GM23338 (cell line): Measurements from ENCODE around the gene NEU4. TPM values are rescaled to one million over a fixed set of nuclear protein-coding genes. Genes with fewer than 3 reads are reported as not detected.

Experiments used
- ATAC-seq: fragments of 200-7000 bp; cut with Tn5 transposase; 3 replicates; pipeline ENCODE4 v1.9.1; 2020
- DNase-seq: peaks from one replicate; pipeline ENCODE4 v3.0.0-alpha.2; 2015; ENCODE audit warnings: low spot score
- H2AFZ ChIP-seq: fragments of 200-600 bp; sonication (generic); 2 replicates; pipeline ENCODE4 v1.8.0; 2016; ENCODE audit warnings: antibody characterized with exemption, mild to moderate bottlenecking, moderate library complexity
- H3F3A ChIP-seq: fragments of 200-600 bp; sonication (generic); replicated peaks from 2 replicates; pipeline ENCODE4 v1.8.0; 2017; ENCODE audit warnings: antibody characterized with exemption, mixed run types, low read depth
- H3K27ac ChIP-seq: fragments of 200-600 bp; sonication (generic); 2 replicates; pipeline ENCODE4 v1.6.1; 2016; ENCODE audit warnings: low read depth
- H3K27me3 ChIP-seq: fragments of 200-600 bp; sonication (generic); 2 replicates; pipeline ENCODE4 v1.8.0; 2016; ENCODE audit warnings: mild to moderate bottlenecking, mixed run types, moderate library complexity; ENCODE audit not compliant: insufficient read depth
- H3K36me3 ChIP-seq: fragments of 200-600 bp; sonication (generic); 2 replicates; pipeline ENCODE4 v1.8.0; 2016; ENCODE audit warnings: mild to moderate bottlenecking; ENCODE audit not compliant: insufficient read depth
- H3K4me1 ChIP-seq: fragments of 200-600 bp; sonication (generic); 2 replicates; pipeline ENCODE4 v1.8.0; 2016; ENCODE audit warnings: mild to moderate bottlenecking, moderate library complexity; ENCODE audit not compliant: insufficient read depth
- H3K4me2 ChIP-seq: fragments of 200-600 bp; sonication (generic); 2 replicates; pipeline ENCODE4 v1.7.1; 2017; ENCODE audit warnings: mixed run types
- H3K4me3 ChIP-seq: fragments of 200-600 bp; sonication (generic); 2 replicates; pipeline ENCODE4 v1.6.1; 2016; ENCODE audit warnings: mixed run types
- H3K79me2 ChIP-seq: fragments of 200-600 bp; sonication (generic); replicated peaks from 2 replicates; pipeline ENCODE4 v1.8.0; 2017; ENCODE audit warnings: mild to moderate bottlenecking; ENCODE audit not compliant: insufficient read depth
- H3K9me2 ChIP-seq: fragments of 200-600 bp; sonication (generic); 2 replicates; pipeline ENCODE4 v1.8.0; 2017; ENCODE audit not compliant: insufficient read depth
- H4K20me1 ChIP-seq: fragments of 200-600 bp; sonication (generic); replicated peaks from 2 replicates; pipeline ENCODE4 v1.8.0; 2017; ENCODE audit warnings: mild to moderate bottlenecking; ENCODE audit not compliant: insufficient read depth
- H3K27ac Mint-ChIP-seq: 2 replicates; pipeline ENCODE4 v1.8.0; 2020; ENCODE audit warnings: inconsistent platforms, mild to moderate bottlenecking, moderate library complexity, mixed read lengths
- H3K27me3 Mint-ChIP-seq: 3 replicates; pipeline ENCODE4 v1.8.0; 2022; ENCODE audit warnings: low read depth, mild to moderate bottlenecking, moderate library complexity, mixed read lengths, inconsistent platforms; ENCODE audit not compliant: insufficient read depth, poor library complexity
- H3K36me3 Mint-ChIP-seq: 3 replicates; pipeline ENCODE4 v1.8.0; 2021; ENCODE audit warnings: low read depth, mild to moderate bottlenecking, inconsistent platforms, moderate library complexity, mixed read lengths
- H3K4me1 Mint-ChIP-seq: 3 replicates; pipeline ENCODE4 v1.8.0; 2020; ENCODE audit warnings: mild to moderate bottlenecking, inconsistent platforms, mixed read lengths
- H3K4me3 Mint-ChIP-seq: 3 replicates; pipeline ENCODE4 v1.8.0; 2021; ENCODE audit warnings: moderate library complexity, mild to moderate bottlenecking, inconsistent platforms, mixed read lengths
- H3K9me3 Mint-ChIP-seq: 3 replicates; pipeline ENCODE4 v1.8.0; 2020; ENCODE audit warnings: moderate library complexity, mild to moderate bottlenecking, inconsistent platforms, mixed read lengths
- CREB1 ChIP-seq: fragments of 250-450 bp; sonication (Bioruptor Pico); IDR thresholded peaks from 2 replicates; pipeline ENCODE4 v1.5.0; 2020; ENCODE audit warnings: low read depth, mild to moderate bottlenecking, moderate library complexity
- EZH2 ChIP-seq: fragments of 200-600 bp; sonication (generic); IDR thresholded peaks from one replicate; pipeline ENCODE4 v1.8.0; 2017; ENCODE audit warnings: antibody characterized with exemption, mild to moderate bottlenecking, low read depth; ENCODE audit not compliant: unreplicated experiment
- EZH2phosphoT487 ChIP-seq: fragments of 200-600 bp; sonication (generic); IDR thresholded peaks from one replicate; pipeline ENCODE4 v1.8.1; 2018; ENCODE audit warnings: antibody characterized with exemption; ENCODE audit not compliant: unreplicated experiment
- JUNB ChIP-seq: IDR thresholded peaks from one replicate; pipeline ENCODE4 v1.6.1; 2016; ENCODE audit warnings: antibody characterized with exemption; ENCODE audit not compliant: unreplicated experiment
- NANOG ChIP-seq: IDR thresholded peaks from 2 replicates; pipeline ENCODE4 v1.6.1; 2016; ENCODE audit warnings: antibody characterized with exemption, borderline replicate concordance
- POLR2AphosphoS5 ChIP-seq: IDR thresholded peaks from 2 replicates; pipeline ENCODE4 v1.6.1; 2016; ENCODE audit warnings: antibody characterized with exemption, low read depth
- STAT1 ChIP-seq: IDR thresholded peaks from one replicate; pipeline ENCODE4 v1.6.1; 2016; ENCODE audit warnings: antibody characterized with exemption; ENCODE audit not compliant: unreplicated experiment
- ZNF114 ChIP-seq: fragments of 250-450 bp; sonication (Bioruptor Pico); IDR thresholded peaks from 2 replicates; pipeline ENCODE4 v1.5.0; 2020; ENCODE audit warnings: mild to moderate bottlenecking, moderate library complexity
- ZNF331 ChIP-seq: fragments of 250-450 bp; sonication (Bioruptor Pico); IDR thresholded peaks from 2 replicates; pipeline ENCODE4 v1.5.0; 2020; ENCODE audit warnings: low read depth, mild to moderate bottlenecking, moderate library complexity
- polyA plus RNA-seq: library from polyadenylated mRNA; unstranded; fragments of >200 nt; fragmentation: Nextera tagmentation; extraction: Ambion mirVana; gene quantifications from 2 replicates; pipeline ENCODE4 v1.2.1, GENCODE V29; 2016
- total RNA-seq: library from RNA; depleted of rRNA; stranded (reverse); fragments of >200 nt; shearing (Covaris generic); gene quantifications from 2 replicates; pipeline ENCODE4 v1.2.3, GENCODE V29; 2014
- TF ChIP-seq, protein P1 (sequence below): IDR thresholded peaks from one replicate; pipeline ENCODE4 v1.6.1; 2018; ENCODE audit warnings: antibody characterized with exemption; ENCODE audit not compliant: unreplicated experiment
- TF ChIP-seq, protein P2 (sequence below), 2 experiments: fragments of 200-600 bp in 1 of 2; sonication (generic) in 1 of 2; conservative IDR thresholded peaks; 2 replicates each; pipeline versions ENCODE4 v1.5.1 to v1.6.1; 2016 to 2017; ENCODE audit warnings: antibody characterized with exemption in 2 of 2, low read depth in 2 of 2, mild to moderate bottlenecking in 2 of 2, moderate library complexity in 1 of 2
- TF ChIP-seq, protein P3 (sequence below): IDR thresholded peaks from 2 replicates; pipeline ENCODE4 v1.6.1; 2016; ENCODE audit warnings: antibody characterized with exemption

Gene NEU4
- total and polyA plus RNA-seq, 2 experiments from 2014 or later = 0.29 to 1.2 TPM

DNA sequence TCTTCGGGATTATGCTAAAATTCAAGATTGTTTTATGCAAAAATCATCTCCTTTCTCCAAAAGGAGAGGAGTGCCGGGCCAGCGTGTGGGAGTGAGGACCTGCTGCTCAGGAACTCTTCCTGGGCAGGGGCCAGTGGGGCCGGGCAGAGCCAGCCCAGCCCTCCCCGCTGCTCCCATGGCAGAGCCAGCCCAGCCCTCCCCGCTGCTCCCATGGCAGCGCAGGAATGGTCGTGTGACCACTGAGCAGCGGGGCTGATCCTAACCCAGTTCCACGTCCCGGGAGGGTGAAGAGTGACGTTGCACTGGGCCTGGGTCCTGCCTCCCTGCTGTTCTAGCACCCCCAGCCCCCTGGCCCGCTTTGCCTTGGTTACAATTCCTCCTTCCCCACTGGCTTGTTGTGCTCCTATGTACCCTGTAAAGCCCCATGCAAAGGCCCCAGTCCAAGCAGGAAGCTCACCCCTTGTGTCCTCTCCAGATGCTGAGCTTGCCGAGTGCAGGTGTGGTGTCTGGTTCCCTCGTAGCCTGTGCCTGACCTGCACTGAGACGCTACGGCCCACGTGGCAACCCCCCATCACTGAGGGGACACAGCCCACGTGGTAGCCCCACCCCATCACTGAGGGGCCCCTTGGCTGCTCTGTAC is 11.4 kb upstream of the NEU4 start (continued):
- TF ChIP-seq, protein P1, sequence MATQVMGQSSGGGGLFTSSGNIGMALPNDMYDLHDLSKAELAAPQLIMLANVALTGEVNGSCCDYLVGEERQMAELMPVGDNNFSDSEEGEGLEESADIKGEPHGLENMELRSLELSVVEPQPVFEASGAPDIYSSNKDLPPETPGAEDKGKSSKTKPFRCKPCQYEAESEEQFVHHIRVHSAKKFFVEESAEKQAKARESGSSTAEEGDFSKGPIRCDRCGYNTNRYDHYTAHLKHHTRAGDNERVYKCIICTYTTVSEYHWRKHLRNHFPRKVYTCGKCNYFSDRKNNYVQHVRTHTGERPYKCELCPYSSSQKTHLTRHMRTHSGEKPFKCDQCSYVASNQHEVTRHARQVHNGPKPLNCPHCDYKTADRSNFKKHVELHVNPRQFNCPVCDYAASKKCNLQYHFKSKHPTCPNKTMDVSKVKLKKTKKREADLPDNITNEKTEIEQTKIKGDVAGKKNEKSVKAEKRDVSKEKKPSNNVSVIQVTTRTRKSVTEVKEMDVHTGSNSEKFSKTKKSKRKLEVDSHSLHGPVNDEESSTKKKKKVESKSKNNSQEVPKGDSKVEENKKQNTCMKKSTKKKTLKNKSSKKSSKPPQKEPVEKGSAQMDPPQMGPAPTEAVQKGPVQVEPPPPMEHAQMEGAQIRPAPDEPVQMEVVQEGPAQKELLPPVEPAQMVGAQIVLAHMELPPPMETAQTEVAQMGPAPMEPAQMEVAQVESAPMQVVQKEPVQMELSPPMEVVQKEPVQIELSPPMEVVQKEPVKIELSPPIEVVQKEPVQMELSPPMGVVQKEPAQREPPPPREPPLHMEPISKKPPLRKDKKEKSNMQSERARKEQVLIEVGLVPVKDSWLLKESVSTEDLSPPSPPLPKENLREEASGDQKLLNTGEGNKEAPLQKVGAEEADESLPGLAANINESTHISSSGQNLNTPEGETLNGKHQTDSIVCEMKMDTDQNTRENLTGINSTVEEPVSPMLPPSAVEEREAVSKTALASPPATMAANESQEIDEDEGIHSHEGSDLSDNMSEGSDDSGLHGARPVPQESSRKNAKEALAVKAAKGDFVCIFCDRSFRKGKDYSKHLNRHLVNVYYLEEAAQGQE = no peak
- TF ChIP-seq EZH2 (no peak), POLR2AphosphoS5 (no peak), JUNB (no peak), EZH2phosphoT487 (no peak), NANOG (no peak), CREB1 (no peak), ZNF114 (CRISPR knock-in tag) (no peak)
- TF ChIP-seq, protein P2, sequence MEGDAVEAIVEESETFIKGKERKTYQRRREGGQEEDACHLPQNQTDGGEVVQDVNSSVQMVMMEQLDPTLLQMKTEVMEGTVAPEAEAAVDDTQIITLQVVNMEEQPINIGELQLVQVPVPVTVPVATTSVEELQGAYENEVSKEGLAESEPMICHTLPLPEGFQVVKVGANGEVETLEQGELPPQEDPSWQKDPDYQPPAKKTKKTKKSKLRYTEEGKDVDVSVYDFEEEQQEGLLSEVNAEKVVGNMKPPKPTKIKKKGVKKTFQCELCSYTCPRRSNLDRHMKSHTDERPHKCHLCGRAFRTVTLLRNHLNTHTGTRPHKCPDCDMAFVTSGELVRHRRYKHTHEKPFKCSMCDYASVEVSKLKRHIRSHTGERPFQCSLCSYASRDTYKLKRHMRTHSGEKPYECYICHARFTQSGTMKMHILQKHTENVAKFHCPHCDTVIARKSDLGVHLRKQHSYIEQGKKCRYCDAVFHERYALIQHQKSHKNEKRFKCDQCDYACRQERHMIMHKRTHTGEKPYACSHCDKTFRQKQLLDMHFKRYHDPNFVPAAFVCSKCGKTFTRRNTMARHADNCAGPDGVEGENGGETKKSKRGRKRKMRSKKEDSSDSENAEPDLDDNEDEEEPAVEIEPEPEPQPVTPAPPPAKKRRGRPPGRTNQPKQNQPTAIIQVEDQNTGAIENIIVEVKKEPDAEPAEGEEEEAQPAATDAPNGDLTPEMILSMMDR (conservative IDR thresholded peaks at IDR 0.05; ENCODE audit: low read depth in 2 of 2) = no peak
- TF ChIP-seq, protein P3, sequence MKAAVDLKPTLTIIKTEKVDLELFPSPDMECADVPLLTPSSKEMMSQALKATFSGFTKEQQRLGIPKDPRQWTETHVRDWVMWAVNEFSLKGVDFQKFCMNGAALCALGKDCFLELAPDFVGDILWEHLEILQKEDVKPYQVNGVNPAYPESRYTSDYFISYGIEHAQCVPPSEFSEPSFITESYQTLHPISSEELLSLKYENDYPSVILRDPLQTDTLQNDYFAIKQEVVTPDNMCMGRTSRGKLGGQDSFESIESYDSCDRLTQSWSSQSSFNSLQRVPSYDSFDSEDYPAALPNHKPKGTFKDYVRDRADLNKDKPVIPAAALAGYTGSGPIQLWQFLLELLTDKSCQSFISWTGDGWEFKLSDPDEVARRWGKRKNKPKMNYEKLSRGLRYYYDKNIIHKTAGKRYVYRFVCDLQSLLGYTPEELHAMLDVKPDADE = no peak

DNA sequence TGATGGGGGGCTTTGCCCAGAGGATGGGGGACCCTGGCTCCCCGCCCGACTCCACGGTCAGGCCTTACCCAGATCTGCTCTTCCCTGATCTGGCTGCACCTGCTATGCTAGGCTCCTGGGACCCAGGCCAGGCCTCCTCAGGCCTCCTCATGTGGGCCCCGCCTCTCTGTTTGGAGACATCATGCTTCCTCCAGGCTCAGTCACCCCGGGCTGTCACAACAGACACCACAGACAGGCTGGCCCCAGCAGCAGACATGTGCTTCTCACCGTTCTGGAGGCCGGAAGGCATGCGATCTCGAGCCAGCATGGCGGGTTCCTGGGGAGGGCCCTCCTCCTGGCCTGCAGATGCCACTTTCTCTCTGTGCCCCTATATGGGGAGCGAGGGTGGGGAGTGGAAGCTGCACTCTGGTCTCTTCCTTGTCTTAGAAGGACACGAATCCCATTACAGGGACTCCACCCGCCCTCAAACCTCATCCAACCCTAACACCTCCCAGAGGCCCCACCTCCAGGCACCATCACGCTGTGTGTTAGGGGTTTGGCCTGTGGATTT is 10.8 kb upstream of the NEU4 start:
- H2AFZ ChIP-seq = no peak overlapping the region
- H3F3A ChIP-seq = peaks cover 4% of the 10 kb centered on the region; the same call in 1 of the 2 replicates
- H3K4me3 ChIP-seq = no peak overlapping the region
- no peak overlapping the region for H3K4me3 Mint-ChIP-seq
- no peak overlapping the region for H3K4me2 ChIP-seq
- H3K27me3 Mint-ChIP-seq = peaks cover 11% of the 10 kb centered on the region
- H3K27ac Mint-ChIP-seq = no peak overlapping the region
- peaks cover 9% of the 10 kb centered on the region for H3K4me1 Mint-ChIP-seq
- H3K4me1 ChIP-seq = peaks cover 2% of the 10 kb centered on the region; the same call in 1 of the 2 replicates
- DNase-seq (no peak), ATAC-seq (no peak)
- H4K20me1 ChIP-seq = no peaks in the 10 kb centered on the region
- no peak overlapping the region for H3K27ac ChIP-seq
- H3K9me3 Mint-ChIP-seq = no peaks in the 10 kb centered on the region; the same call in 2 of the 3 replicates
- no peaks in the 10 kb centered on the region for H3K36me3 ChIP-seq
- H3K9me2 ChIP-seq = no peaks in the 10 kb centered on the region
- no peaks in the 10 kb centered on the region; the same call in 2 of the 3 replicates for H3K36me3 Mint-ChIP-seq
- no peaks in the 10 kb centered on the region for H3K79me2 ChIP-seq
- peaks cover 6% of the 10 kb centered on the region for H3K27me3 ChIP-seq
- TF ChIP-seq CREB1 (no peak), JUNB (no peak), STAT1 (no peak), ZNF331 (CRISPR knock-in tag) (no peak), EZH2 (no peak), ZNF114 (CRISPR knock-in tag) (no peak), EZH2phosphoT487 (no peak)
- TF ChIP-seq, protein P1 = no peak
- TF ChIP-seq, protein P3 = no peak
- TF ChIP-seq, protein P2 (conservative IDR thresholded peaks at IDR 0.05; ENCODE audit: low read depth in 2 of 2) = no peak
